Right ventricle myocardium superior (tissue), 1 donor: Measurements from ENCODE around the gene HIRIP3. TPM values are rescaled to one million over a fixed set of nuclear protein-coding genes. Genes with fewer than 3 reads are reported as not detected.
A peak's percentile ranks its signal among the peaks of the same experiment; 100 is the strongest.
"Not testable (repeated sequence)": the region's sequence is repeated elsewhere in the genome, so short reads cannot be mapped to it uniquely, and the experiment has no call there.

Source experiments
- ATAC-seq: fragments of 200-7000 bp; cut with Tn5 transposase; one replicate; pipeline ENCODE4 v1.9.1; 2020; ENCODE audit warnings: mild to moderate bottlenecking; ENCODE audit not compliant: poor library complexity
- DNase-seq: peaks from one replicate; pipeline ENCODE4 v3.0.0-alpha.2; 2020
- intact Hi-C: fragments of 100-400 bp; cut with DNase I; formaldehyde crosslinking; loops from one replicate; pipeline ENCODE4 v1.11.2; 2022
- long read RNA-seq: library from polyadenylated mRNA; unstranded; transcript quantifications from one replicate; pipeline ENCODE4 v2.0.0, GENCODE V29; 2021
- total RNA-seq: library from RNA; stranded (reverse); fragmentation: NEBNext Ultra II Directional; extraction: Animal tissue kit (Norgen Biotek cat#: 25700); gene quantifications from one replicate; pipeline ENCODE4 v1.2.1, GENCODE V29; 2021
- donor health status: DM: no; HTN: yes; CAD: no; lungs with severe emphysema.

Gene HIRIP3
- 19.5 TPM for total RNA-seq
- long read RNA-seq, transcript HIRIP3-201 (7 exons, 3,388 nt), result major isoform, 67 of 92 reads
- long read RNA-seq, transcript HIRIP3-204 (6 exons, 988 nt), result minor isoform, 6 of 92 reads
- long read RNA-seq, partial matches to known transcripts, result 8 of 92 reads
- long read RNA-seq, other reads (novel, unspliced or antisense), result 11 of 92 reads

GRCh38 chr16:29995324-29995910 is at the start of gene HIRIP3:
Gene HIRIP3 (minus strand): TSS chr16:29995617. CDS start chr16:29995605, 12 bp downstream.
- peak; percentile 94 for DNase-seq
- ATAC-seq, result peak; percentile 90
- intact Hi-C loops, result loop anchor here (10.0 kb wide), 1 partner anchor 181 kb away; the partner anchor contains the start of genes PAGR1 and PRRT2

- DNase-seq (no peak), ATAC-seq (no peak)
- intact Hi-C loops, result no loop called here
Observed at GRCh38 chr16:30041841-30042240, 46.4 kb upstream of the HIRIP3 start.

- intact Hi-C loops, DNase-seq, ATAC-seq: not testable (repeated sequence)
Observed at GRCh38 chr16:30040690-30041089, 45.3 kb upstream of the HIRIP3 start.

GRCh38 chr16:30040221-30040620 is 44.8 kb upstream of the HIRIP3 start:
- intact Hi-C loops, result no loop called here
- DNase-seq, result no peak
- ATAC-seq, result no peak

- intact Hi-C loops, result no loop called here
- no peak for DNase-seq
- no peak for ATAC-seq
Observed at GRCh38 chr16:30033270-30033669, 37.9 kb upstream of the HIRIP3 start.

- ATAC-seq (no peak), DNase-seq (no peak)
- intact Hi-C loops, result no loop called here
Observed at GRCh38 chr16:30032083-30032819, 36.8 kb upstream of the HIRIP3 start.

- ATAC-seq, result no peak
- intact Hi-C loops, result no loop called here
Observed at GRCh38 chr16:30031477-30031918, 36.1 kb upstream of the HIRIP3 start.

GRCh38 chr16:30030841-30031413 is 35.5 kb upstream of the HIRIP3 start, which contains the start of gene TLCD3B:
Gene TLCD3B (minus strand): TSS chr16:30031271. CDS start chr16:30030527, 744 bp downstream.
- intact Hi-C loops, result no loop called here
- DNase-seq (no peak), ATAC-seq (no peak)

More at GRCh38 chr16:30031477-30031918, 36.1 kb upstream of the HIRIP3 start:
- DNase-seq, result no peak

- intact Hi-C loops, result no loop called here
- no peak for ATAC-seq
Observed at GRCh38 chr16:30030011-30030685, 34.7 kb upstream of the HIRIP3 start.

GRCh38 chr16:30028438-30029076 is 33.1 kb upstream of the HIRIP3 start:
- peak; percentile 58 for ATAC-seq
- intact Hi-C loops, result no loop called here
- DNase-seq, result no peak

More at GRCh38 chr16:30030011-30030685, 34.7 kb upstream of the HIRIP3 start:
- DNase-seq, result no peak

GRCh38 chr16:30027588-30028437 is 32.4 kb upstream of the HIRIP3 start:
- DNase-seq (no peak), ATAC-seq (no peak)
- intact Hi-C loops, result no loop called here

GRCh38 chr16:30026449-30026848 is 31.0 kb upstream of the HIRIP3 start:
- DNase-seq (no peak), ATAC-seq (no peak)
- intact Hi-C loops, result no loop called here

GRCh38 chr16:30025574-30025973 is 30.2 kb upstream of the HIRIP3 start:
- ATAC-seq (no peak), DNase-seq (no peak)
- intact Hi-C loops, result no loop called here

- intact Hi-C loops, result no loop called here
- ATAC-seq (no peak), DNase-seq (no peak)
Observed at GRCh38 chr16:30025156-30025555, 29.7 kb upstream of the HIRIP3 start.

GRCh38 chr16:30024451-30024850 is 29.0 kb upstream of the HIRIP3 start:
- DNase-seq (no peak), ATAC-seq (no peak)
- intact Hi-C loops, result loop anchor here (5.0 kb wide), 1 partner anchor 327 kb away; no protein-coding TSS in a partner anchor

- intact Hi-C loops, result loop anchor here (5.0 kb wide), 1 partner anchor 326 kb away; no protein-coding TSS in a partner anchor
- no peak for ATAC-seq
- DNase-seq, result no peak
Observed at GRCh38 chr16:30023586-30023985, 28.2 kb upstream of the HIRIP3 start.

GRCh38 chr16:30022887-30023286 is 27.5 kb upstream of the HIRIP3 start, which contains the start of gene C16orf92:
Gene C16orf92 (plus strand): TSS chr16:30023198. CDS start chr16:30023341, 143 bp downstream.
- intact Hi-C loops, result loop anchor here (5.0 kb wide), 1 partner anchor 326 kb away; no protein-coding TSS in a partner anchor
- DNase-seq (no peak), ATAC-seq (no peak)
